GM12878 (cell line): ENCODE data around the gene ARHGAP1. TPM values are rescaled to one million over a fixed set of nuclear protein-coding genes. Genes with fewer than 3 reads are reported as not detected.

ENCODE experiments used
- ATAC-seq: fragments of 200-7000 bp; cut with Tn5 transposase; 3 replicates; pipeline ENCODE4 v1.9.1; 2020; ENCODE audit warnings: mild to moderate bottlenecking, moderate library complexity
- BruUV-seq: library from RNA; stranded (reverse); fragments of 400-500 nt; replicated peaks from 2 replicates; lab custom pipeline; 2021; lab: Mats Ljungman, UMichigan
- CTCF ChIA-PET: fragments of 300-600 bp; sonication (Branson Sonifier 250); formaldehyde crosslinking; extraction: SDS; loops from one replicate; lab custom pipeline; 2021; ENCODE audit warnings: inconsistent platforms; lab: Yijun Ruan, JAX
- POLR2A ChIA-PET: fragments of 350-600 bp; formaldehyde crosslinking; extraction: SDS; loops from one replicate; lab custom pipeline; 2021; ENCODE audit warnings: inconsistent platforms; lab: Charles Lee
- RAD21 ChIA-PET: fragments of 300-600 bp; sonication (Branson Sonifier 250); formaldehyde crosslinking; loops from one replicate; lab custom pipeline; 2023; ENCODE audit warnings: antibody characterized with exemption; ENCODE audit not compliant: unreplicated experiment; lab: Charles Lee
- SMC1A ChIA-PET: fragments of 300-600 bp; sonication (Branson Sonifier 250); formaldehyde crosslinking; loops from one replicate; lab custom pipeline; 2023; ENCODE audit not compliant: unreplicated experiment, uncharacterized antibody; lab: Charles Lee
- DNase-seq: peaks from one replicate; pipeline ENCODE4 v3.0.0-alpha.2; 2011; ENCODE audit warnings: low read depth, low spot score
- FAIRE-seq: peaks from 3 replicates; lab custom pipeline; 2011; peaks lifted over from hg19 to GRCh38; lab: Jason Lieb, UNC
- H2AFZ ChIP-seq: 2 replicates; pipeline ENCODE4 v1.6.0; 2011; ENCODE audit warnings: low read depth, low read length, control low read depth; ENCODE audit not compliant: control insufficient read depth
- H3K27ac ChIP-seq: 2 replicates; pipeline ENCODE4 v1.5.1; 2011; ENCODE audit warnings: control low read depth; ENCODE audit not compliant: control insufficient read depth, insufficient read depth
- H3K27me3 ChIP-seq, 2 experiments: replicated peaks in 1 of 2; 2 replicates each; pipeline versions ENCODE4 v1.6.0 to v1.6.1; 2011; ENCODE audit warnings: low read length in 1 of 2; ENCODE audit not compliant: control insufficient read depth in 2 of 2, insufficient read depth in 2 of 2
- H3K36me3 ChIP-seq, 2 experiments: 2 replicates each; pipeline ENCODE4 v1.5.1; 2011; ENCODE audit warnings: low read length in 1 of 2; ENCODE audit not compliant: control insufficient read depth in 2 of 2, insufficient read depth in 2 of 2
- H3K4me1 ChIP-seq: 2 replicates; pipeline ENCODE4 v1.6.1; 2011; ENCODE audit warnings: mild to moderate bottlenecking, low read length, moderate library complexity, mixed read lengths; ENCODE audit not compliant: control insufficient read depth, insufficient read depth
- H3K4me2 ChIP-seq: 2 replicates; pipeline ENCODE4 v1.6.0; 2011; ENCODE audit warnings: control low read depth; ENCODE audit not compliant: control insufficient read depth, insufficient read depth
- H3K4me3 ChIP-seq: fragments of 200-600 bp; sonication (generic); 2 replicates; pipeline ENCODE4 v1.5.1; 2016
- H3K79me2 ChIP-seq: 2 replicates; pipeline ENCODE4 v1.6.0; 2011; ENCODE audit warnings: low read length; ENCODE audit not compliant: control insufficient read depth, insufficient read depth
- H3K9ac ChIP-seq: 2 replicates; pipeline ENCODE4 v1.8.0; 2011; ENCODE audit warnings: low read length, control low read depth, mixed read lengths; ENCODE audit not compliant: control insufficient read depth, insufficient read depth
- H3K9me3 ChIP-seq: replicated peaks from 3 replicates; pipeline ENCODE4 v1.5.1; 2011; ENCODE audit warnings: mild to moderate bottlenecking, low read length; ENCODE audit not compliant: control insufficient read depth, insufficient read depth
- H4K20me1 ChIP-seq: 2 replicates; pipeline ENCODE4 v1.6.0; 2011; ENCODE audit not compliant: control insufficient read depth, insufficient read depth
- ATF2 ChIP-seq: IDR thresholded peaks from 2 replicates; pipeline ENCODE4 v1.6.1; 2012; ENCODE audit warnings: low read length, inconsistent platforms
- BCL11A ChIP-seq: IDR thresholded peaks from 2 replicates; pipeline ENCODE4 v1.6.1; 2011; ENCODE audit warnings: low read depth, low read length
- E2F4 ChIP-seq: IDR thresholded peaks from 2 replicates; pipeline ENCODE4 v1.6.1; 2012; ENCODE audit warnings: low read depth, low read length, improper control_type of control experiment
- EED ChIP-seq: sonication (generic); IDR thresholded peaks from 2 replicates; pipeline ENCODE4 v1.6.1; 2016; ENCODE audit warnings: antibody characterized with exemption, low read depth
- EGR1 ChIP-seq, 2 experiments: IDR thresholded peaks; 1 replicate in 1 of 2; 2 replicates in 1 of 2; pipeline ENCODE4 v1.6.1; 2011 to 2012; ENCODE audit warnings: low read depth in 2 of 2, low read length in 2 of 2, borderline replicate concordance in 1 of 2, mild to moderate bottlenecking in 1 of 2, moderate library complexity in 1 of 2
- FOS ChIP-seq: IDR thresholded peaks from 3 replicates; pipeline ENCODE4 v1.6.1; 2011; ENCODE audit warnings: borderline replicate concordance; ENCODE audit not compliant: insufficient read length; ENCODE audit errors: extremely low read depth
- FOXM1 ChIP-seq: IDR thresholded peaks from 2 replicates; pipeline ENCODE4 v1.6.1; 2012; ENCODE audit warnings: low read depth, mild to moderate bottlenecking, inconsistent platforms, low read length, moderate library complexity
- IKZF1 ChIP-seq: fragments of 450-650 bp; conservative IDR thresholded peaks from 2 replicates; pipeline ENCODE4 v1.6.1; 2017; ENCODE audit warnings: antibody characterized with exemption, mild to moderate bottlenecking
- NR2C2 ChIP-seq: IDR thresholded peaks from 2 replicates; pipeline ENCODE4 v1.6.1; 2011; ENCODE audit warnings: borderline replicate concordance, low read depth; ENCODE audit not compliant: control insufficient read depth, insufficient read length
- RELA ChIP-seq: fragments of 450-650 bp; IDR thresholded peaks from 2 replicates; pipeline ENCODE4 v1.8.0; 2014; ENCODE audit warnings: borderline replicate concordance; ENCODE audit not compliant: partially characterized antibody
- TCF3 ChIP-seq: IDR thresholded peaks from 2 replicates; pipeline ENCODE4 v1.6.1; 2012; ENCODE audit warnings: low read depth, mild to moderate bottlenecking, low read length, borderline replicate concordance; ENCODE audit not compliant: insufficient read depth
- WRNIP1 ChIP-seq: IDR thresholded peaks from 2 replicates; pipeline ENCODE4 v1.6.1; 2011; ENCODE audit warnings: low read depth, low read length, improper control_type of control experiment, borderline replicate concordance
- YBX1 ChIP-seq: fragments of 450-650 bp; IDR thresholded peaks from 2 replicates; pipeline ENCODE4 v1.6.1; 2016; ENCODE audit warnings: antibody characterized with exemption
- ZBTB11 ChIP-seq: fragments of 450-650 bp; formaldehyde crosslinking; IDR thresholded peaks from 2 replicates; pipeline ENCODE4 v1.5.0; 2022; ENCODE audit warnings: mild to moderate bottlenecking, missing genetic modification characterization
- ZNF207 ChIP-seq: fragments of 450-650 bp; IDR thresholded peaks from 2 replicates; pipeline ENCODE4 v1.6.1; 2014; ENCODE audit warnings: antibody characterized with exemption, mild to moderate bottlenecking, borderline replicate concordance
- ZSCAN29 ChIP-seq: fragments of 450-650 bp; IDR thresholded peaks from 2 replicates; pipeline ENCODE4 v1.6.1; 2017; ENCODE audit warnings: mild to moderate bottlenecking, moderate library complexity
- WGBS: methylation state at CpG from one replicate; pipeline ENCODE4 v1.1.6; 2016; ENCODE audit warnings: low lambda C conversion rate; ENCODE audit not compliant: insufficient replicate concordance, insufficient coverage; ENCODE audit errors: missing lambda C conversion rate; 5-methylcytosine and 5-hydroxymethylcytosine counted together
- in situ Hi-C: fragments of 300-500 bp; cut with MboI; formaldehyde crosslinking; loops from 9 replicates; pipeline ENCODE4 v1.14.3; 2018; ENCODE audit warnings: mixed read lengths
- intact Hi-C: fragments of 100-400 bp; cut with micrococcal nuclease; formaldehyde crosslinking; loops from one replicate; pipeline ENCODE4 v1.14.2; 2022; ENCODE audit not compliant: unreplicated experiment
- polyA plus RNA-seq, 11 experiments: library from polyadenylated mRNA; depleted of rRNA in 4 of 11; unstranded in 6 of 11; stranded (reverse) in 5 of 11; fragments of >200 nt; fragmentation: Nextera tagmentation in 4 of 11; fragmentation: Illumina TruSeq in 1 of 11; extraction: Ambion mirVana in 4 of 11; extraction: Trizol in 1 of 11; gene quantifications; 1 replicate in 1 of 11; 2 replicates in 10 of 11; pipeline versions ENCODE4 v1.2.1 to v1.2.3, GENCODE V29; 2011 to 2016; ENCODE audit warnings: inconsistent platforms in 2 of 11, missing spikeins in 2 of 11, low read depth in 1 of 11
- total RNA-seq, 4 experiments: library from RNA; depleted of rRNA in 3 of 4; stranded (reverse); fragments of >200 nt in 3 of 4; fragmentation: Illumina TruSeq in 1 of 4; extraction: Trizol in 1 of 4; gene quantifications; 2 replicates each; pipeline versions ENCODE4 v1.2.1 to v1.2.3, GENCODE V29; 2013 to 2021

ARHGAP1 gene
- total and polyA plus RNA-seq, 10 of the 15 experiments (the other 5 are each of a cell fraction or from before 2014, with no cell fraction given), result 4.3 to 45.5 (median 23.2) TPM

GRCh38 chr11:46640036-46640788 lies 60.2 kb downstream of the ARHGAP1 start:
- no peaks in the 10 kb centered on the region for H4K20me1 ChIP-seq
- no TSS peak for BruUV-seq

More at GRCh38 chr11:46640036-46640788, 60.2 kb downstream of the ARHGAP1 start:
- intact Hi-C loops, result no loop called here
- 94% methylated on average over 6 of the region's 6 CpGs for WGBS
- Histone ChIP-seq H3K79me2 (no peaks in the 10 kb centered on the region), H3K36me3 (no peaks in the 10 kb centered on the region; a peak in 2 of 4 replicates), H3K27me3 (no peaks in the 10 kb centered on the region), H3K4me1 (no peaks in the 10 kb centered on the region), H3K27ac (no peak overlapping the region), H3K9ac (no peak overlapping the region), H3K4me2 (no peak overlapping the region), H2AFZ (no peak overlapping the region), H3K4me3 (no peak overlapping the region), H3K9me3 (no peaks in the 10 kb centered on the region)
- RAD21 ChIA-PET, result no interaction called here
- CTCF ChIA-PET, result interaction anchor here (0.9 kb wide), 1 partner anchor 22 kb away, joined by 3 read pairs; no protein-coding TSS in a partner anchor
- FAIRE-seq, result no peak
- DNase-seq, result no peak
- POLR2A ChIA-PET, result no interaction called here
- SMC1A ChIA-PET, result interaction anchor here (1.1 kb wide), 1 partner anchor 9 kb away, joined by 3 read pairs; no protein-coding TSS in a partner anchor
- no peak for ATAC-seq
- in situ Hi-C loops, result no loop called here
- no peak for TF ChIP-seq E2F4
- TF ChIP-seq IKZF1, result no peak
- no peak for TF ChIP-seq BCL11A
- TF ChIP-seq ATF2, result no peak
- no peak for TF ChIP-seq EED
- no peak for TF ChIP-seq ZNF207
- TF ChIP-seq TCF3, result no peak
- no peak for TF ChIP-seq EGR1 (IDR thresholded peaks at IDR 0.05; ENCODE audit: borderline replicate concordance in 1 of 2, low read depth in 2 of 2, low read length in 2 of 2)
- TF ChIP-seq WRNIP1, result no peak
- TF ChIP-seq NR2C2, result no peak
- TF ChIP-seq FOS, result no peak
- TF ChIP-seq ZSCAN29, result no peak
- TF ChIP-seq ZBTB11 (CRISPR knock-in tag), result no peak
- TF ChIP-seq YBX1, result no peak
- TF ChIP-seq FOXM1, result no peak
- no peak for TF ChIP-seq RELA
